GM12878 (cell line): Measurements from ENCODE around the gene SPEG. TPM values are rescaled to one million over a fixed set of nuclear protein-coding genes. Genes with fewer than 3 reads are reported as not detected.

Source experiments
- ATAC-seq: fragments of 200-7000 bp; cut with Tn5 transposase; 3 replicates; pipeline ENCODE4 v1.9.1; 2020; ENCODE audit warnings: mild to moderate bottlenecking, moderate library complexity
- BruUV-seq: library from RNA; stranded (reverse); fragments of 400-500 nt; replicated peaks from 2 replicates; lab custom pipeline; 2021; lab: Mats Ljungman, UMichigan
- CTCF ChIA-PET: fragments of 300-600 bp; sonication (Branson Sonifier 250); formaldehyde crosslinking; extraction: SDS; loops from one replicate; lab custom pipeline; 2021; ENCODE audit warnings: inconsistent platforms; lab: Yijun Ruan, JAX
- POLR2A ChIA-PET: fragments of 350-600 bp; formaldehyde crosslinking; extraction: SDS; loops from one replicate; lab custom pipeline; 2021; ENCODE audit warnings: inconsistent platforms; lab: Charles Lee
- RAD21 ChIA-PET: fragments of 300-600 bp; sonication (Branson Sonifier 250); formaldehyde crosslinking; loops from one replicate; lab custom pipeline; 2023; ENCODE audit warnings: antibody characterized with exemption; ENCODE audit not compliant: unreplicated experiment; lab: Charles Lee
- SMC1A ChIA-PET: fragments of 300-600 bp; sonication (Branson Sonifier 250); formaldehyde crosslinking; loops from one replicate; lab custom pipeline; 2023; ENCODE audit not compliant: unreplicated experiment, uncharacterized antibody; lab: Charles Lee
- DNase-seq: peaks from one replicate; pipeline ENCODE4 v3.0.0-alpha.2; 2011; ENCODE audit warnings: low read depth, low spot score
- FAIRE-seq: peaks from 3 replicates; lab custom pipeline; 2011; peaks lifted over from hg19 to GRCh38; lab: Jason Lieb, UNC
- H2AFZ ChIP-seq: 2 replicates; pipeline ENCODE4 v1.6.0; 2011; ENCODE audit warnings: low read depth, low read length, control low read depth; ENCODE audit not compliant: control insufficient read depth
- H3K27ac ChIP-seq: 2 replicates; pipeline ENCODE4 v1.5.1; 2011; ENCODE audit warnings: control low read depth; ENCODE audit not compliant: control insufficient read depth, insufficient read depth
- H3K27me3 ChIP-seq, 2 experiments: replicated peaks in 1 of 2; 2 replicates each; pipeline versions ENCODE4 v1.6.0 to v1.6.1; 2011; ENCODE audit warnings: low read length in 1 of 2; ENCODE audit not compliant: control insufficient read depth in 2 of 2, insufficient read depth in 2 of 2
- H3K36me3 ChIP-seq, 2 experiments: 2 replicates each; pipeline ENCODE4 v1.5.1; 2011; ENCODE audit warnings: low read length in 1 of 2; ENCODE audit not compliant: control insufficient read depth in 2 of 2, insufficient read depth in 2 of 2
- H3K4me1 ChIP-seq: 2 replicates; pipeline ENCODE4 v1.6.1; 2011; ENCODE audit warnings: mild to moderate bottlenecking, low read length, moderate library complexity, mixed read lengths; ENCODE audit not compliant: control insufficient read depth, insufficient read depth
- H3K4me2 ChIP-seq: 2 replicates; pipeline ENCODE4 v1.6.0; 2011; ENCODE audit warnings: control low read depth; ENCODE audit not compliant: control insufficient read depth, insufficient read depth
- H3K4me3 ChIP-seq: fragments of 200-600 bp; sonication (generic); 2 replicates; pipeline ENCODE4 v1.5.1; 2016
- H3K79me2 ChIP-seq: 2 replicates; pipeline ENCODE4 v1.6.0; 2011; ENCODE audit warnings: low read length; ENCODE audit not compliant: control insufficient read depth, insufficient read depth
- H3K9ac ChIP-seq: 2 replicates; pipeline ENCODE4 v1.8.0; 2011; ENCODE audit warnings: low read length, control low read depth, mixed read lengths; ENCODE audit not compliant: control insufficient read depth, insufficient read depth
- H3K9me3 ChIP-seq: replicated peaks from 3 replicates; pipeline ENCODE4 v1.5.1; 2011; ENCODE audit warnings: mild to moderate bottlenecking, low read length; ENCODE audit not compliant: control insufficient read depth, insufficient read depth
- H4K20me1 ChIP-seq: 2 replicates; pipeline ENCODE4 v1.6.0; 2011; ENCODE audit not compliant: control insufficient read depth, insufficient read depth
- CBFB ChIP-seq: IDR thresholded peaks from 2 replicates; pipeline ENCODE4 v1.6.1; 2016; ENCODE audit warnings: antibody characterized with exemption, low read depth
- E2F8 ChIP-seq: fragments of 450-650 bp; IDR thresholded peaks from 2 replicates; pipeline ENCODE4 v1.6.1; 2018; ENCODE audit warnings: mild to moderate bottlenecking, low read depth, moderate library complexity; ENCODE audit not compliant: partially characterized antibody
- E4F1 ChIP-seq: fragments of 450-650 bp; IDR thresholded peaks from 2 replicates; pipeline ENCODE4 v1.6.1; 2018; ENCODE audit warnings: borderline replicate concordance, mild to moderate bottlenecking; ENCODE audit not compliant: partially characterized antibody
- JUND ChIP-seq: IDR thresholded peaks from 2 replicates; pipeline ENCODE4 v1.6.1; 2012; ENCODE audit warnings: low read depth, mild to moderate bottlenecking, low read length, improper control_type of control experiment, moderate library complexity
- KLF5 ChIP-seq: fragments of 450-650 bp; IDR thresholded peaks from 2 replicates; pipeline ENCODE4 v1.6.1; 2014; ENCODE audit warnings: mild to moderate bottlenecking; ENCODE audit not compliant: partially characterized antibody
- POLR2A ChIP-seq: IDR thresholded peaks from 2 replicates; pipeline ENCODE4 v1.6.1; 2011; ENCODE audit warnings: low read depth, mild to moderate bottlenecking, low read length
- RELA ChIP-seq: fragments of 450-650 bp; IDR thresholded peaks from 2 replicates; pipeline ENCODE4 v1.8.0; 2014; ENCODE audit warnings: borderline replicate concordance; ENCODE audit not compliant: partially characterized antibody
- STAT3 ChIP-seq: IDR thresholded peaks from 2 replicates; pipeline ENCODE4 v1.6.1; 2011; ENCODE audit warnings: low read depth, low read length, improper control_type of control experiment
- ZNF24 ChIP-seq: fragments of 450-650 bp; IDR thresholded peaks from 2 replicates; pipeline ENCODE4 v1.6.1; 2017; ENCODE audit warnings: antibody characterized with exemption, mild to moderate bottlenecking
- ZZZ3 ChIP-seq: IDR thresholded peaks from 2 replicates; pipeline ENCODE4 v1.6.1; 2011; ENCODE audit warnings: low read depth; ENCODE audit not compliant: control insufficient read depth, insufficient read length
- WGBS: methylation state at CpG from one replicate; pipeline ENCODE4 v1.1.6; 2016; ENCODE audit warnings: low lambda C conversion rate; ENCODE audit not compliant: insufficient replicate concordance, insufficient coverage; ENCODE audit errors: missing lambda C conversion rate; 5-methylcytosine and 5-hydroxymethylcytosine counted together
- in situ Hi-C: fragments of 300-500 bp; cut with MboI; formaldehyde crosslinking; loops from 9 replicates; pipeline ENCODE4 v1.14.3; 2018; ENCODE audit warnings: mixed read lengths
- intact Hi-C: fragments of 100-400 bp; cut with micrococcal nuclease; formaldehyde crosslinking; loops from one replicate; pipeline ENCODE4 v1.14.2; 2022; ENCODE audit not compliant: unreplicated experiment
- polyA plus RNA-seq, 11 experiments: library from polyadenylated mRNA; depleted of rRNA in 4 of 11; unstranded in 6 of 11; stranded (reverse) in 5 of 11; fragments of >200 nt; fragmentation: Nextera tagmentation in 4 of 11; fragmentation: Illumina TruSeq in 1 of 11; extraction: Ambion mirVana in 4 of 11; extraction: Trizol in 1 of 11; gene quantifications; 1 replicate in 1 of 11; 2 replicates in 10 of 11; pipeline versions ENCODE4 v1.2.1 to v1.2.3, GENCODE V29; 2011 to 2016; ENCODE audit warnings: inconsistent platforms in 2 of 11, missing spikeins in 2 of 11, low read depth in 1 of 11
- total RNA-seq, 4 experiments: library from RNA; depleted of rRNA in 3 of 4; stranded (reverse); fragments of >200 nt in 3 of 4; fragmentation: Illumina TruSeq in 1 of 4; extraction: Trizol in 1 of 4; gene quantifications; 2 replicates each; pipeline versions ENCODE4 v1.2.1 to v1.2.3, GENCODE V29; 2013 to 2021
- TF ChIP-seq, protein P1 (sequence below): IDR thresholded peaks from 2 replicates; pipeline ENCODE4 v1.6.1; 2012; ENCODE audit warnings: improper control_type of control experiment, low read depth, low read length; ENCODE audit not compliant: insufficient replicate concordance
- TF ChIP-seq, protein P2 (sequence below): fragments of 450-650 bp; conservative IDR thresholded peaks from 2 replicates; pipeline ENCODE4 v1.6.1; 2017; ENCODE audit warnings: mild to moderate bottlenecking, moderate library complexity

Gene SPEG
- total and polyA plus RNA-seq, 10 of the 15 experiments (the other 5 are each of a cell fraction or from before 2014, with no cell fraction given): 0.03 to 0.28 TPM; not detected in 8

- peaks cover 2 to 5% of the 10 kb centered on the region in 2 experiments; a peak in 3 of 4 replicates for H3K27me3 ChIP-seq
- CTCF ChIA-PET: interaction anchor here (4.2 to 11.4 kb wide), 2 partner anchors 7 to 26 kb away, joined by 26 to 224 read pairs; no protein-coding TSS in a partner anchor
- RAD21 ChIA-PET: no interaction called here
- H2AFZ ChIP-seq: no peak overlapping the region
- FAIRE-seq (no peak), DNase-seq (no peak), ATAC-seq (no peak)
- peaks cover 0 to 7% of the 10 kb centered on the region in 2 experiments; a peak in 2 of 4 replicates for H3K36me3 ChIP-seq
- WGBS: 96% methylated on average over 14 of the region's 14 CpGs
- H3K79me2 ChIP-seq: peaks cover 11% of the 10 kb centered on the region
- H3K4me3 ChIP-seq: no peak overlapping the region
- peaks cover 12% of the 10 kb centered on the region for H3K4me1 ChIP-seq
- no peak overlapping the region for H3K27ac ChIP-seq
- no peak overlapping the region for H3K9ac ChIP-seq
- intact Hi-C loops: no loop called here
- no TSS peak for BruUV-seq
- POLR2A ChIA-PET: no interaction called here
- in situ Hi-C loops: no loop called here
- no peaks in the 10 kb centered on the region for H4K20me1 ChIP-seq
- H3K4me2 ChIP-seq: no peak overlapping the region
- SMC1A ChIA-PET: no interaction called here
- no peaks in the 10 kb centered on the region; the same call in 2 of the 3 replicates for H3K9me3 ChIP-seq
- TF ChIP-seq STAT3: no peak
- TF ChIP-seq RELA: no peak
- no peak for TF ChIP-seq CBFB
- no peak for TF ChIP-seq ZZZ3
- TF ChIP-seq, protein P1, sequence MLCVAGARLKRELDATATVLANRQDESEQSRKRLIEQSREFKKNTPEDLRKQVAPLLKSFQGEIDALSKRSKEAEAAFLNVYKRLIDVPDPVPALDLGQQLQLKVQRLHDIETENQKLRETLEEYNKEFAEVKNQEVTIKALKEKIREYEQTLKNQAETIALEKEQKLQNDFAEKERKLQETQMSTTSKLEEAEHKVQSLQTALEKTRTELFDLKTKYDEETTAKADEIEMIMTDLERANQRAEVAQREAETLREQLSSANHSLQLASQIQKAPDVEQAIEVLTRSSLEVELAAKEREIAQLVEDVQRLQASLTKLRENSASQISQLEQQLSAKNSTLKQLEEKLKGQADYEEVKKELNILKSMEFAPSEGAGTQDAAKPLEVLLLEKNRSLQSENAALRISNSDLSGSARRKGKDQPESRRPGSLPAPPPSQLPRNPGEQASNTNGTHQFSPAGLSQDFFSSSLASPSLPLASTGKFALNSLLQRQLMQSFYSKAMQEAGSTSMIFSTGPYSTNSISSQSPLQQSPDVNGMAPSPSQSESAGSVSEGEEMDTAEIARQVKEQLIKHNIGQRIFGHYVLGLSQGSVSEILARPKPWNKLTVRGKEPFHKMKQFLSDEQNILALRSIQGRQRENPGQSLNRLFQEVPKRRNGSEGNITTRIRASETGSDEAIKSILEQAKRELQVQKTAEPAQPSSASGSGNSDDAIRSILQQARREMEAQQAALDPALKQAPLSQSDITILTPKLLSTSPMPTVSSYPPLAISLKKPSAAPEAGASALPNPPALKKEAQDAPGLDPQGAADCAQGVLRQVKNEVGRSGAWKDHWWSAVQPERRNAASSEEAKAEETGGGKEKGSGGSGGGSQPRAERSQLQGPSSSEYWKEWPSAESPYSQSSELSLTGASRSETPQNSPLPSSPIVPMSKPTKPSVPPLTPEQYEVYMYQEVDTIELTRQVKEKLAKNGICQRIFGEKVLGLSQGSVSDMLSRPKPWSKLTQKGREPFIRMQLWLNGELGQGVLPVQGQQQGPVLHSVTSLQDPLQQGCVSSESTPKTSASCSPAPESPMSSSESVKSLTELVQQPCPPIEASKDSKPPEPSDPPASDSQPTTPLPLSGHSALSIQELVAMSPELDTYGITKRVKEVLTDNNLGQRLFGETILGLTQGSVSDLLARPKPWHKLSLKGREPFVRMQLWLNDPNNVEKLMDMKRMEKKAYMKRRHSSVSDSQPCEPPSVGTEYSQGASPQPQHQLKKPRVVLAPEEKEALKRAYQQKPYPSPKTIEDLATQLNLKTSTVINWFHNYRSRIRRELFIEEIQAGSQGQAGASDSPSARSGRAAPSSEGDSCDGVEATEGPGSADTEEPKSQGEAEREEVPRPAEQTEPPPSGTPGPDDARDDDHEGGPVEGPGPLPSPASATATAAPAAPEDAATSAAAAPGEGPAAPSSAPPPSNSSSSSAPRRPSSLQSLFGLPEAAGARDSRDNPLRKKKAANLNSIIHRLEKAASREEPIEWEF: no peak
- no peak for TF ChIP-seq POLR2A
- no peak for TF ChIP-seq ZNF24
- TF ChIP-seq JUND: no peak
- TF ChIP-seq KLF5: no peak
- no peak for TF ChIP-seq E2F8
- TF ChIP-seq, protein P2, sequence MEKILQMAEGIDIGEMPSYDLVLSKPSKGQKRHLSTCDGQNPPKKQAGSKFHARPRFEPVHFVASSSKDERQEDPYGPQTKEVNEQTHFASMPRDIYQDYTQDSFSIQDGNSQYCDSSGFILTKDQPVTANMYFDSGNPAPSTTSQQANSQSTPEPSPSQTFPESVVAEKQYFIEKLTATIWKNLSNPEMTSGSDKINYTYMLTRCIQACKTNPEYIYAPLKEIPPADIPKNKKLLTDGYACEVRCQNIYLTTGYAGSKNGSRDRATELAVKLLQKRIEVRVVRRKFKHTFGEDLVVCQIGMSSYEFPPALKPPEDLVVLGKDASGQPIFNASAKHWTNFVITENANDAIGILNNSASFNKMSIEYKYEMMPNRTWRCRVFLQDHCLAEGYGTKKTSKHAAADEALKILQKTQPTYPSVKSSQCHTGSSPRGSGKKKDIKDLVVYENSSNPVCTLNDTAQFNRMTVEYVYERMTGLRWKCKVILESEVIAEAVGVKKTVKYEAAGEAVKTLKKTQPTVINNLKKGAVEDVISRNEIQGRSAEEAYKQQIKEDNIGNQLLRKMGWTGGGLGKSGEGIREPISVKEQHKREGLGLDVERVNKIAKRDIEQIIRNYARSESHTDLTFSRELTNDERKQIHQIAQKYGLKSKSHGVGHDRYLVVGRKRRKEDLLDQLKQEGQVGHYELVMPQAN: no peak
- no peak for TF ChIP-seq E4F1
These were observed 67.2 kb downstream of the SPEG start for GRCh38 chr2:219501849-219502248.
